Activated CD8-positive, alpha-beta T cell treated with anti-CD3 and anti-CD28 coated beads, Interleukin-2, amount 10 ng/mL, durations not matched to agents 7 days and 5 days (primary cell): ENCODE results near the gene KRTAP17-1. TPM values are rescaled to one million over a fixed set of nuclear protein-coding genes. Genes with fewer than 3 reads are reported as not detected.

Experiments
- ATAC-seq: fragments of 150-1000 bp; cut with Tn5 transposase; one replicate; pipeline ENCODE4 v1.10.0; 2021; ENCODE audit warnings: moderate library complexity
- CTCF ChIA-PET: fragments of 350-600 bp; sonication (Branson Sonifier 250); formaldehyde crosslinking; loops from one replicate; lab custom pipeline; 2021; ENCODE audit warnings: antibody characterized with exemption; lab: Charles Lee
- POLR2A ChIA-PET: fragments of 350-600 bp; sonication (Branson Sonifier 250); formaldehyde crosslinking; loops from one replicate; lab custom pipeline; 2021; ENCODE audit warnings: antibody characterized with exemption; lab: Charles Lee
- DNase-seq: peaks from one replicate; pipeline ENCODE4 v3.0.0-alpha.2; 2020
- H3K27ac Mint-ChIP-seq: one replicate; pipeline ENCODE4 v1.8.0; 2021; ENCODE audit warnings: mild to moderate bottlenecking, mixed read lengths
- H3K27me3 Mint-ChIP-seq: one replicate; pipeline ENCODE4 v1.8.0; 2021; ENCODE audit warnings: low read depth, mixed read lengths
- H3K36me3 Mint-ChIP-seq: one replicate; pipeline ENCODE4 v1.8.0; 2021; ENCODE audit warnings: low read depth, mixed read lengths
- H3K4me1 Mint-ChIP-seq: one replicate; pipeline ENCODE4 v1.8.0; 2021; ENCODE audit warnings: low read depth, mixed read lengths
- H3K4me3 Mint-ChIP-seq: one replicate; pipeline ENCODE4 v1.8.0; 2021; ENCODE audit warnings: mild to moderate bottlenecking, mixed read lengths
- H3K9me3 Mint-ChIP-seq: one replicate; pipeline ENCODE4 v1.8.0; 2022; ENCODE audit warnings: mixed read lengths; ENCODE audit not compliant: insufficient read depth
- total RNA-seq, 2 experiments: library from RNA; stranded (reverse); gene quantifications; one replicate each; pipeline ENCODE4 v1.2.3, GENCODE V29; 2021

The KRTAP17-1 gene
- total RNA-seq, 2 experiments from 2014 or later = not detected

GRCh38 chr17:41340934-41341861 lies 25.7 kb upstream of the KRTAP17-1 start:
- peaks cover 21% of the 10 kb centered on the region for H3K9me3 Mint-ChIP-seq
- DNase-seq (peak; percentile 65), ATAC-seq (peak; percentile 78)
- ChIA-PET CTCF (interaction anchor here (0.7 to 4.9 kb wide), 4 partner anchors 10 to 322 kb away, joined by 3 to 26 read pairs (median 4); partner anchors contain the start of gene KRT33A), POLR2A (interaction anchor here (1.3 kb wide), 1 partner anchor 33 kb away, joined by 5 read pairs; no protein-coding TSS in a partner anchor)
- peak overlapping the region; percentile 34 for H3K4me3 Mint-ChIP-seq
- H3K36me3 Mint-ChIP-seq = peaks cover 16% of the 10 kb centered on the region
- peaks cover 2% of the 10 kb centered on the region for H3K27me3 Mint-ChIP-seq
- peak overlapping the region; percentile 85 for H3K27ac Mint-ChIP-seq
- peaks cover 37% of the 10 kb centered on the region for H3K4me1 Mint-ChIP-seq

DNA sequence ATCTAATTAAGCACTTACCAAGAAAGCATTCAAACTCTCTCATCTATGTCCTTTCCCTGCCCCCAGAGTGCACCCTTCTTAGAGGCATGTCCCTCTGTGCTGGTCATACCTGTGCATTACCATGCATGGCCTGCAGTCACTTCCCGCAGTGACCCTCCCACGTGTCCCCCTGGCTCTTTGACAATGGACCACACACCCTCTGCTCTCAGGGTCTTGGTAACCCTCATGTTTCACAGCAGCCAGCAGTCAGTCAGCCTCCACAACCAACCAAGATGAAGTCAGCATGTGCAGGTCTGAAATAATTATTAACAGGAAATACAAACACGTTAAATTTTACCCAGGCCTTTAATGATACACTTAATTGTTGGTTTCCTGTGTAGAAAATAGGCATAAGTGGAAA lies 25.0 kb upstream of the KRTAP17-1 start:
- peaks cover 16% of the 10 kb centered on the region for H3K36me3 Mint-ChIP-seq
- H3K4me1 Mint-ChIP-seq = peaks cover 40% of the 10 kb centered on the region
- ChIA-PET CTCF (interaction anchor here (1.0 to 4.9 kb wide), 3 partner anchors 18 to 325 kb away, joined by 4 to 26 read pairs (median 8); partner anchors contain the start of gene KRTAP16-1), POLR2A (interaction anchor here (0.6 to 0.7 kb wide), 2 partner anchors 415 to 438 kb away, joined by 3 to 4 read pairs; no protein-coding TSS in a partner anchor)
- ATAC-seq = no peak
- H3K27ac Mint-ChIP-seq = peak overlapping the region; percentile 53
- no peak overlapping the region for H3K4me3 Mint-ChIP-seq
- peaks cover 2% of the 10 kb centered on the region for H3K27me3 Mint-ChIP-seq
- H3K9me3 Mint-ChIP-seq = peaks cover 21% of the 10 kb centered on the region
- DNase-seq = no peak

DNA sequence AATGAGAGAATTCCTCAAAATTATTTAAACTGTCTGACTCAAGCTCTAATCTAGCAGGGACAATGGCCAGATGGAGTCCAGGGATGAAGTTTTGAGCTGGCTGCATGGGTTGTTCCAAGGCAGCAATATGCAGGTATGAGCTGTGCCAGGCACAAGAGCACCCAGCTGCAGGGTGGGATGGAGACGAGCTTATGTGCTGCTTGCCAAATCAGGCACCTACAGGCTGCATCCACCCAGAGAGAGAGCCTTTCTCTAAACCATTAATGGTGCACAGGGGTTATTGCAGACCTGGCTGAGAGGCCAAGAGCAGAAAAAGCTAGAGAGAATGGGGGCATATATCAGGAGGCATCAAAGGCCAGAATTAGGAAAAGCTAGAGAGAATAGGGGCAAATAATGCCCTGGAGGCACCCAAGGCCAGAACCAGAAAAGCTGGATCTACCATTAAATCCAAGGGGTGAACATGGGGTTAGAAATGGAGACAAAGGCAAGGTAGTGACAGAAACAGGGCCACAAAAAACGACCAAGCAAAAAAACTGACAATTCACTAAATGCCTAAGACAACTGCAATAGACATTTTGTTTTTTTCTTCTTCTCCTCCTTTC lies 24.2 kb upstream of the KRTAP17-1 start:
- DNase-seq (no peak), ATAC-seq (no peak)
- Mint-ChIP-seq H3K9me3 (peaks cover 21% of the 10 kb centered on the region), H3K4me3 (no peak overlapping the region), H3K4me1 (peaks cover 47% of the 10 kb centered on the region), H3K27me3 (peaks cover 2% of the 10 kb centered on the region), H3K36me3 (peaks cover 16% of the 10 kb centered on the region), H3K27ac (peak overlapping the region; percentile 53)
- CTCF ChIA-PET = interaction anchor here (0.9 to 4.9 kb wide), 4 partner anchors 17 to 326 kb away, joined by 3 to 26 read pairs (median 6); partner anchors contain the start of gene KRTAP16-1
- POLR2A ChIA-PET = interaction anchor here (0.7 to 1.2 kb wide), 2 partner anchors 349 to 438 kb away, joined by 4 read pairs; partner anchors contain the start of gene EIF1

- ATAC-seq (peak; percentile 35), DNase-seq (peak; percentile 32)
- ChIA-PET CTCF (interaction anchor here (0.9 to 4.9 kb wide), 4 partner anchors 10 to 210 kb away, joined by 3 to 26 read pairs (median 6); partner anchors contain the start of gene KRTAP16-1), POLR2A (interaction anchor here (1.2 kb wide), 1 partner anchor 350 kb away, joined by 4 read pairs; the partner anchor contains the start of gene EIF1)
- Mint-ChIP-seq H3K9me3 (peaks cover 18% of the 10 kb centered on the region), H3K36me3 (peaks cover 16% of the 10 kb centered on the region), H3K27ac (no peak overlapping the region), H3K4me1 (peaks cover 48% of the 10 kb centered on the region), H3K27me3 (peaks cover 2% of the 10 kb centered on the region), H3K4me3 (peak overlapping the region; percentile 7)
Measured at GRCh38 chr17:41338961-41339485, 23.5 kb upstream of the KRTAP17-1 start.

DNA sequence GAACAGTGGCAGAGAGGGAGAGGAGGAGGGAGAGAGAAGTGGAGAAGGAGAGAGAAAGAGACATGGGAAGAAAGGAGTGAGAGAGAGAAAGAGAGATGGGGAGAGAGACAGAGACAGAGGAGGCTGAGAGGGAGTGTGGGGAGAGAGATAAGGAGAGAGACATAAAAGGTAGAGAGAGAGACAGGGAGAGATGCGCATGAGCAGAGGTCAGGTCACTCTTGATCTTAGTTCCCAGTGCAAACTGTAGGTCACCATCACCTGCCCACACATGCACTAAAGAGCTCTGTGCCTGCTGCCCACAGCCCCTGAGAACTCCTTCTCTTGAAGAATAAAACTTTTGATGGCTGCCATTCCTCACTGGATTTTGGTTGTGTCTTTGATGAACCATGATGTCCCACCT lies 20.2 kb upstream of the KRTAP17-1 start:
- ATAC-seq = no peak
- peaks cover 2% of the 10 kb centered on the region for H3K36me3 Mint-ChIP-seq
- H3K27ac Mint-ChIP-seq = no peak overlapping the region
- DNase-seq = peak; percentile 5
- CTCF ChIA-PET = no interaction called here
- POLR2A ChIA-PET = no interaction called here
- H3K27me3 Mint-ChIP-seq = peaks cover 2% of the 10 kb centered on the region
- H3K4me1 Mint-ChIP-seq = peaks cover 35% of the 10 kb centered on the region
- no peak overlapping the region for H3K4me3 Mint-ChIP-seq
- H3K9me3 Mint-ChIP-seq = no peaks in the 10 kb centered on the region

GRCh38 chr17:41334385-41335305 lies 19.1 kb upstream of the KRTAP17-1 start:
- CTCF ChIA-PET = interaction anchor here (5.2 kb wide), 1 partner anchor 12 kb away, joined by 21 read pairs; no protein-coding TSS in a partner anchor
- no peak for ATAC-seq
- no peak for DNase-seq
- no peak overlapping the region for H3K4me3 Mint-ChIP-seq
- peaks cover 24% of the 10 kb centered on the region for H3K4me1 Mint-ChIP-seq
- no peaks in the 10 kb centered on the region for H3K36me3 Mint-ChIP-seq
- H3K9me3 Mint-ChIP-seq = no peaks in the 10 kb centered on the region
- POLR2A ChIA-PET = interaction anchor here (0.6 kb wide), 1 partner anchor 45 kb away, joined by 3 read pairs; no protein-coding TSS in a partner anchor
- H3K27me3 Mint-ChIP-seq = peaks cover 2% of the 10 kb centered on the region
- peak overlapping the region; percentile 15 for H3K27ac Mint-ChIP-seq

DNA sequence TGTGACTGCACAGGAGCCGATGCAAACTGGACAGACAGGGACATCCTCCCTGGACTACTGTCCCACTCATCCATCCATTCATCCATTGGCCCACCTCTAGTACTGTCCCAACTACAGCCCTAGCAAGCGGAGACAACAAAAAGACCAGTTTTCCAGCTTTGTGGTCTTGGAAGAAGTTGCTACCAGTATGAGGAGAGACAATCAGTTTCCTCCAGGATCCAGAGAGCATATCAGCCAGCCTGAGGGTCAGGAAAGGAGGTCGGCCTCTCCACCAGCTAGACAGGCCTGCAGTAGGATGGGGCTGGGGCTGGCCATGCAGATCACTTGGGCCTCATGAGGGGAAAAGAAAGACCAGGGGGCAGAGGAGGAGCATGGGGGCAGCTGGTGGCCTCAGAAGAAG lies 18.3 kb upstream of the KRTAP17-1 start:
- ChIA-PET POLR2A (interaction anchor here (0.6 kb wide), 1 partner anchor 45 kb away, joined by 3 read pairs; no protein-coding TSS in a partner anchor), CTCF (interaction anchor here (5.2 kb wide), 1 partner anchor 12 kb away, joined by 21 read pairs; no protein-coding TSS in a partner anchor)
- H3K4me3 Mint-ChIP-seq = no peak overlapping the region
- H3K9me3 Mint-ChIP-seq = no peaks in the 10 kb centered on the region
- H3K27me3 Mint-ChIP-seq = peaks cover 2% of the 10 kb centered on the region
- no peak for DNase-seq
- H3K36me3 Mint-ChIP-seq = no peaks in the 10 kb centered on the region
- peaks cover 16% of the 10 kb centered on the region for H3K4me1 Mint-ChIP-seq
- peak overlapping the region; percentile 51 for H3K27ac Mint-ChIP-seq
- no peak for ATAC-seq

- CTCF ChIA-PET = interaction anchor here (5.2 kb wide), 1 partner anchor 11 kb away, joined by 21 read pairs; no protein-coding TSS in a partner anchor
- Mint-ChIP-seq H3K36me3 (no peaks in the 10 kb centered on the region), H3K27me3 (peaks cover 2% of the 10 kb centered on the region), H3K4me1 (peaks cover 11% of the 10 kb centered on the region), H3K9me3 (no peaks in the 10 kb centered on the region), H3K27ac (no peak overlapping the region), H3K4me3 (no peak overlapping the region)
- DNase-seq (no peak), ATAC-seq (no peak)
- POLR2A ChIA-PET = no interaction called here
Measured at GRCh38 chr17:41333098-41333497, 17.6 kb upstream of the KRTAP17-1 start.

DNA sequence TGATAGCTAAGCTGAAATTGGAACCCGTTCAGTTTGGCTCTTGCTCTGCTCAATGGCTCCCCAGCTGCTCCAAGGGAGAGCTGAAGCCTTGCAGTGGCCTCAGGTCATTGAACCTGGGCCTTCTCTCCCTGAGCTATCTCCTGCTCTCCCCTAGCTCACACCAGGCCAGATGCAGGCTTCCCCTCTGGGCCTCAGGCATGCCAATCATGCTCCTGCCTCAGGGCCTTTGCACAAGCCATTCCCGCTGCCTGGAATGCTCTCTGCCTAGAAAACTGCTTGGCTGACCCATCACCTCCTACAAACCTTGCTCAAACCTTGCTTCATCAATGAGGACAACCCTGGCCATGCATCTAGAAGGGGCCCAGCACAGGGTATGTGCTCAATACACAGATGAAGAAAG lies 16.7 kb upstream of the KRTAP17-1 start:
- Mint-ChIP-seq H3K9me3 (no peaks in the 10 kb centered on the region), H3K36me3 (no peaks in the 10 kb centered on the region), H3K4me1 (peaks cover 12% of the 10 kb centered on the region), H3K27ac (no peak overlapping the region), H3K27me3 (no peaks in the 10 kb centered on the region), H3K4me3 (no peak overlapping the region)
- CTCF ChIA-PET = interaction anchor here (0.9 to 5.2 kb wide), 2 partner anchors 10 to 94 kb away, joined by 3 to 21 read pairs; no protein-coding TSS in a partner anchor
- ATAC-seq (no peak), DNase-seq (no peak)
- POLR2A ChIA-PET = no interaction called here

GRCh38 chr17:41331606-41332005 lies 16.1 kb upstream of the KRTAP17-1 start:
- H3K27ac Mint-ChIP-seq = no peak overlapping the region
- ATAC-seq = no peak
- no peaks in the 10 kb centered on the region for H3K36me3 Mint-ChIP-seq
- POLR2A ChIA-PET = no interaction called here
- no peak for DNase-seq
- H3K9me3 Mint-ChIP-seq = no peaks in the 10 kb centered on the region
- H3K4me1 Mint-ChIP-seq = peaks cover 18% of the 10 kb centered on the region
- no peaks in the 10 kb centered on the region for H3K27me3 Mint-ChIP-seq
- H3K4me3 Mint-ChIP-seq = no peak overlapping the region
- CTCF ChIA-PET = interaction anchor here (0.9 to 5.2 kb wide), 2 partner anchors 9 to 95 kb away, joined by 3 to 21 read pairs; no protein-coding TSS in a partner anchor
